Cerebellar cortex (tissue), 1 donor: ENCODE results near the gene AGTR1.
A peak's percentile ranks its signal among the peaks of the same experiment; 100 is the strongest.
"Not testable (repeated sequence)": the region's sequence is repeated elsewhere in the genome, so short reads cannot be mapped to it uniquely, and the experiment has no call there.

Source experiments
- DNase-seq: peaks from one replicate; pipeline ENCODE4 v3.0.0-alpha.2; 2015; ENCODE audit warnings: low spot score

Gene AGTR1

DNA sequence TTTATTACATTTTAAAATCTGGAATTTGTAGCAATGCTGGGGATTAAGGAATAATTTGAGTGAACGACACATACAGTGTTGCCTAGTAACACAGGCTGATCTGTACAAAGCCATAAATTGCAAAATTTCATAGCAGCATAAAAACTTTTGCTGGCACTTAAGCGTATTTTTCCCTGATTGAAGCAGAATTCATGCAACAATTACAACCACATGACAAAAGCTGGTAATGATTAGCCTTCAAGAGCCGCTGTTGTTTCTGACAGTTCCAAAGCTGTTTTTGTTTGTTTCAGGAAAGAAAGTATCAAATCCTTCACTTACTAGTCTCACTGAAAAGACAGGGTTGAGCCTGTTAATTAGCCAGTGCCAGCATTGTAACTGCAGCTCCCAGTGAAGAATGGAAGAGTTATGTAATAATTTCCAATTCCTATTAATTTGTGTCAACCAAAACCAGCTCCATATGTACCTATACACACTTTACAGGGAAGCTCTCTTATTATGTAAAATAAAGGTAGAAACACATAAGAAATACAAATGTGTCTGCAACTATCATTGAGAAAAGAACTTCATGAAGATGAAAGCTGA, 60.7 kb downstream of the AGTR1 start:
- DNase-seq, result no peak

DNA sequence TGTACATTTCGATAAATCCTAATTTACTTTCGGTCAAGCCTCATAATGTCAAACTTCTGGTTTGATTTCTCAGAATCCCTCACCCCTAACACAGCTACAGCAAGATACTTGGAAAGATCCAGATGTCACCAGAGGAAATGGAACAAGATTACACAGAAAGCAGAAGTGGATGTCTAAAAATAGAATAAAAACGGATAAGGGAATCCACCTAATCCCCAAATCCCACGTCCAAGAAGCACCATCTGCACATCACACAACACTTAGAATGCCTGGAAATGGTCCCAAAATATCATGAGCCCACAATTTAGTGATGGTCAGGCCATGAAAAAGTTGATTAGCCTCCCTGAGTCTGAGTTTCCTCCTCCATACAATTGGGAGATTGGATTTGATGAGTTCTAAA, 61.7 kb downstream of the AGTR1 start:
- no peak for DNase-seq

DNA sequence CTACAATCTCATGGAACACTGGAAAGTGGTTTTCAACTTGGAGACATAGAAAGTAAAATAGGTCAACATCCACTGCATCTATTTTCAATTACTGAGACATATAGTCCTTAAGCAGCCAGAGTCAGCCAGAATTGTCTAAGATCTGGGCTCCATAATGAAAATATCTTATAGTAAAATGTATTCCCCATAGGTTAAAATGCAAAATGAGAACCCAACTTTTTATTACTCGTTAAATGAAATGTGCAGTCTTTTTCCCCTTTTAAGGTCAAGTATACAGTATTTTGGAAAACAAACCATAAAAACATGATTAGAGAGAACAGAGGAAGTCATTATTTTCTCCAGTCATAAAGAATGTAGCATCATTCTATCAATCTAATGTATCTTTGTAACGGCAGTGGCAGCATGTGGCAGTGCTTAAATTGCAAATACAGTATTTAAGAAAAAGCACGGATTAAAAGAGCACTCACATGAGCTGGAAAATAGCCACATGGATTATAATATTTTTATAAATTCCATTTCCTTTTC, 65.5 kb downstream of the AGTR1 start:
- no peak for DNase-seq

DNA sequence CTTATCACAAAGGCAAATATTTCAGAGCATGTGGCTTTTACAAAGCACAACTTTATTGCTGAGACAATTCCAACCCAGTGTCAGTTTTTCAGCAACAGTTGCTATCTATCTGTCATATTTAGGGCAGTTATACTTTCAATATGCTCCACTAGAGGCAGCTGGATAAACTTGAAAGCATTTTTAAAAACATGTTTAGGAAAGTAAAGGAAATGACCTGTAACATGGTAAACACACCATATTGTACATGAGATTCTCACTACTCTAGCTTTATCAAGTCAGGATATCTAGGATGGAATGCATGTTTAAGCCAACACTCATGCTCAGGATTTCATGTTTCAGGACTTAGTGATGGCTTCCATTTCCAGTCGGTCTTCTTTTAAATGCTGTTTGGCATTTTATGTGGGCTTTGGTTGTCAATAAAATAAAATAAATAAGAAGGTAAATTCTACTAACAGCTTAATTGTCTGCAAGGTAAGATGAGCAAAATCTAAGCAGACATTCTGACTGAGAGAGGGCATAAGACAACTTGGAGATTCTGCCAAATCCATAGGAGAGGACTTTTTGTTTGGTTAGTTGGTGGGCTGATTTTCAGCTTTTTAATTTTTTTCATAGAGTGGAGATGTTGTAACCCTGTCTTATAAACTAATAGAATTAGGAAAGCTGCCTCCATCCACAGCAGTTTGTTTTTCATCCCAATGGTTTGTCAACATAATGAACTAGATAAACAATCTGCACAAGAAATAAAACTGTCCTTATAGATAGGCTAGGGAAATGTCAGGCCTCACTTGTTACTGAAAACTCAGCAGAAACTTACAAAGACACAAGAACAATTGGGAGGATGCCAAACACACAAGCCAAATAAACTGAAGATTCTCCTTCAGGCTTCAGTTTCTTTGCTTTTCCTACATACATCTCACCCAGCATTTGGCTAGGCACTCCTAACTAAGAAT, 66.6 kb downstream of the AGTR1 start:
- DNase-seq, result no peak

DNA sequence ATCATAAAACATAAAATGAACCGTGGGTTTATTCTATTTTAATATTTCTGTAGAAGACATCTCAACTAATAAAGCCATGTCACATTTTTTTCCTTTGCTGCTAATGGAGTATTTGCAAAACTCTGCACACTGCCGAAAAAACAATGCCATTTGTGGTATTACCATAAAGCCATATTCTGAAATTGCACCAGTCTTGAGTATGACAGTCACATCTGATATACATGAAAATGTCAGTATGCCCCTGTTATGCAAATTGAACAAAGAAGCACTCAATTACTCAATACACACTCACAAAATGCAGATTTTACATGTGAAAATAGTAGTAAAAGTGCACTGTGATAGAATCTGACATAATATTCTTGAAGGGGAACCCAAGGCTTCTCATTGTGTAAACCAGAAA, 74.7 kb downstream of the AGTR1 start:
- no peak for DNase-seq

DNA sequence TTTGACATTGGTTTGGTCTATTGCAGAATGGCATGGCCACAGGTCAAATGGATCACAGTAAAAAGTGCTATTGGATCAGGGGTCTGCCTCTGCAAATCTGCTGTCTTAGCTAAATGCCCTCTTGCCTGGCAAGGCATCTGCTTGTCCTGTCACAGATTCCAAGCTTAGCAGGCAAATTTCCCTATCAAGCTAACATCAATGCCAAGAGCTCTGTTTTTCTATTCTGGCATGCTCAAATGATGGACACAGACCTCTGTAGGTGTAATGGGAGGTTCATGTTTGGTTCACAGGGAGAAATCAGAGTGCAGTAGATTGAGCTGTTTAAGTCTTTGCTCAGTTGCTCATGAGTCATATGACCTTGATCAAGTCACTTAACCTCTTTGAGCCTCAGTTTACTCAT, 75.1 kb downstream of the AGTR1 start:
- peak; percentile 82 for DNase-seq

DNA sequence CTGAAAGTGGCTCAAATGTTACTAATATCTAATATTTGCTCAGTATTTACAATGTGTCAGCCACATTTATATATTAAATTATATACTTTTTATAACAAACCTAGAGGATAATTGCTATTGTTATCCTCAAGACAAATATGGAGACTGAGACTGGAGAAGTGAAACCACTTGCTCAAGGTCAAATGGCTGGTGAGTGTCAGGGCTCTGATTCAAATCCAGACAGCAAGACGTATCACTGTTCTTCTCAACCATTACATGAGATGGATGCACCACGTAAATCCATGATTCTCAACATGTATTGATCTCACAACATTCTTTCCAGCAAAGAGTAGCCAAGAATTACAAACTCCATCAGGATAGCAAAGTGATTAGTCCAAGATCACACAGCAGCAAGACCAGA, 76.1 kb downstream of the AGTR1 start:
- no peak for DNase-seq

DNA sequence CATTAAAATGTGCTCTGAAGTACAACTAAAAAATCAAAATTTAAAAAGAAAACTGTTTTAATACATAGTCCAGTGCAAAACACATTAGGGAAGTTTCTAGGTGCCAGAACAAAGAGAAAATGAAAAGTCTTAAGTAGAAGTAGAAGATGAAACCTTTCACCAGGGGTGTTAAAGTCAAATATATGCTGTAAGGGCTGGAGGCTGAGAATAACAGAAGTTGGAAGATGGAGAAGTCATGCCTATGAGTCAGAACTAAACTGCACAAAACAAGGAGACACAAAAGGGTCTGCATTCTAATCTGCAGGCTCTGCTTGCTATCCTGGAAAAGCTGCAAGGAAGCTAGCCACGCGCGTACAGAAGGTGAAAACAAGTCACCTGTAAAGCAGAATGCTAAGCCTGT, 81.2 kb downstream of the AGTR1 start:
- no peak for DNase-seq

DNA sequence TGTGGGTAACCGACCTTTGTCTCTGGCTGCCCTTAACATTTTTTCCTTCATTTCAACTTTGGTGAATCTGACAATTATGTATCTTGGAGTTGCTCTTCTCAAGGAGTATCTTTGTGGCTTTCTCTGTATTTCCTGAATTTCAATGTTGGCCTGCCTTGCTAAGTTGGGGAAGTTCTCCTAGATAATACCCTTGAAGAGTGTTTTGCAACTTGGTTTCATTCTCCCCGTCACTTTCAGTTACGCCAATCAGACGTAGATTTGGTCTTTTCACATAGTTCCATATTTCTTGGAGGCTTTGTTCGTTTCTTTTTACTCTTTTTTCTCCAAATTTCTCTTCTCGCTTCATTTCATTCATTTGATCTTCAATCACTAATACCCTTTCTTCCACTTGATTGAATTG, 87.3 kb downstream of the AGTR1 start:
- not testable (repeated sequence) for DNase-seq

DNA sequence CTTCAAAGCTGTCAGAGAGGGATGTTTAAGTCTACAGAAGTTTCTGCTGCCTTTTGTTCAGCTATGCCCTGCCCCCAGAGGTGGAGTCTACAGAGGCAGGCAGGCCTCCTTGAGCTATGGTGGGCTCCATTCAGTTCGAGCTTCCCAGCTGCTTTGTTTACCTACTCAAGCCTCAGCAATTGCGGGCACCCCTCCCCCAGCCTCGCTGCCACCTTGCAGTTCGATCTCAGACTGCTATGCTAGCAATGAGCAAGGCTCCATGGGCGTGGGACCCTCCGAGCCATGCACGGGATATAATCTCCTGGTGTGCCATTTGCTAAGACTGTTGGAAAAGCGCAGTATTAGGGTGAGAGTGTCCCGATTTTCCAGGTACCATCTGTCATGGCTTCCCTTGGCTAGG, 88.5 kb downstream of the AGTR1 start:
- DNase-seq, result not testable (repeated sequence)

DNA sequence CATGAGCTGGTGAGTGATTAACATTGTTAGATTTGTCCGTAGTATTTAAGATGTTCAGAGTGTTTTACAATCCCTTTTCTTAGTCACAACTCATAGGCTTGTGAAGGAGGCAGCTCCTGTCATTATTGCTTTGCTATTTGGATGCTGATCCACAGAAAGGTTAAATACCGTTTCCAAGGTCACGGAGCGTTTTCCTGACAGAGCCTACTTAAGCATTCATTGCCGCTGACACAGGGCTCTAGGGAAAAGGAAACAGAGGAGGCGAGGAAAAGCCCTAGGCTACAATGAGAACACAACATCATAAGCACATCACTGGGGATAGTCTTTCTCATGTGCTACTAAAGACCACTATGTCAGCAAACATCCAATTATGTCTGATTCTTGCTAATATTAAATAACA, 91.4 kb downstream of the AGTR1 start:
- no peak for DNase-seq

DNA sequence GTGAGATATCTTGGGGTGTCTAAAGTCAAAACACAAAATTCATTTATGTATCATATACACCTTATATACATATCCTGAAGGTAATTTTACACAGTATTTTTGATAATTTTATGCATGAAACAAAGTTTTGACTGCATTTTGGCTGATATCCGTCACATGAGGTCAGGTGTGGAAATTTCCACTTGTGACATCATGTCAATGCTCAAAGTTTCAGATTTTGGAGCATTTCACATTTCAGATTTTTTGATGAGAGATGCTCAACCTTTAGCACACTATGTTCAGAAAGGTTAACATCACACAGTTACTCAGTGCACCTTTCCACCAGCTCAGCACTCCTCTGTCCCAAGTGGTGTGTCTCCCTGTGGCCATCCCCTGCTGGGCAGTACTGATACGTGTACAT, 92.2 kb downstream of the AGTR1 start:
- DNase-seq, result no peak

DNA sequence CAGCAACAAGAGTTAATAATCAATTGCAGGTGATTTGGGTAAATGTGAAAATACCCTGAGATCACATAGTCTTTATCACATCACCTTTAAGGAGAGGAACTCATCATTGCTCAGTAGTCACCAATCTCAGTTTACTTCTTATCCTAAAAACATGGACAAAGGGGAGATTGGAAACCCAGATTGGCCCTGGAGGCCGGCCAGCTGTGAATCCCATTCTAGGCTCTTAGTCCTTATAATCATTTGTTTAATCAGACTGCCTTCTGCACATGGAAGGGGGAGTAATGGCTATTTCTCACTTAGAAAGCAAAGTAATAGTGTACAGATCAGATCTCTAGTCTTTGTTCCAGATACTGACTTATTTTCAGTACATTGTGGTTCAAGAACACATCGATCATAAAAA, 92.7 kb downstream of the AGTR1 start:
- DNase-seq, result no peak

DNA sequence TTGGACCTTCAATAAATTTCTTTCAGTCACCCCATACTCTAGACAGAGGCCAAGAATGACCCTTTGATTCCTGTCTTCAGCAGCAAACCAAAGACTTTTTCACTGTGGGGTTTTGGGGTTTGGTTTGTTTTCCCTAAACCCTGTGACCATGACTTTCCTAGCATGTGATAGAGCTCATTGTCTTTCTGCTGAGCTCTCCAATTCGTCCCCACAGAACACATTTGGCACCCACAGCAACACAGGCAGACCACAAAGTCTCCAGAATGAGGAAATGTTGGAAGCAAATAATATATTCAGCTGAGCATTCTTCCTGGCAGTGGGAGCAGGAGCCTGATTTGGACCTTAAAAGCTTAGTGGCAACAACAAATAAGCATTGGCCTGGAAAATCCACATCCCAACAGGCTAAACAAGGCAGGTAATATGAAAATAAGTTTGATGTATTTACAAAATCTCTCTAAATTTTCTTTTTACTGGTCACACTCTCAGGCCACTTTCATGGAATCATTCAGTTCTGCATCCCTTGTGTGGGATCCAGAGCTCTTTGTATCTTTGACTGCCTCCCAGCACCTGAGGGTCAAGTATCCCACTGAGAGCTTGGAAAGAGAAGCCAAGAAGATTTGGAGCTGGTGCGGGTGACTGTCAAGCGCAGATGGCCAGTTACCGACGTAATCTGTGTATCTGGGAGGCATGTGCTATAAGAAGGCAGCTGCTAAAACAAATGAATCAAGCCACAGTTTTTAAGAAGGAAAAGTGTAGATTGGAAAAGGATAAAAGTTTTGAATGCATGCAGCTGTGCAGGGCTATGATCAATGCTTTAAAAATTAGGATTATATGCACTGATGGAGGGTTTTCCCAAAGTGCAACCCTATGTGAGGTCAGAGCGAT, 93.4 kb downstream of the AGTR1 start:
- DNase-seq, result peak; percentile 96

DNA sequence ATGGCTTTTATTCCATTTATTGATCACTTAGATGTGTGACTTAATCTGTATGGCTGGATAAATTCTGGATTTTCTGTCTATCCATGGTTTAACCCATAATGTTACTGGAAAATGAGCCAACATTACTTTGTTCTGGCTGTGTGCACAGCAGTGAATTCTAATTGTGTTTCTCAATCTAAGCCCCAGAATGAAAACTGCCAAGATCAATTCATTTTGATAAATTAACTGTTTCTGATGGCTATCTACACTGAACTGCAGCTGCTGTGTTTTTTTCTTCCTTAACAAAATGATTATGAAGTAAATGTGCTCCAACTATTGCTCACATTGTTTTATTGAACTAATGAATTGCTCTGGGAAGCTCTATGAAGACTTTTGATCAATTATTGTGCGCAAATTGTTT, 94.2 kb downstream of the AGTR1 start:
- DNase-seq, result no peak

DNA sequence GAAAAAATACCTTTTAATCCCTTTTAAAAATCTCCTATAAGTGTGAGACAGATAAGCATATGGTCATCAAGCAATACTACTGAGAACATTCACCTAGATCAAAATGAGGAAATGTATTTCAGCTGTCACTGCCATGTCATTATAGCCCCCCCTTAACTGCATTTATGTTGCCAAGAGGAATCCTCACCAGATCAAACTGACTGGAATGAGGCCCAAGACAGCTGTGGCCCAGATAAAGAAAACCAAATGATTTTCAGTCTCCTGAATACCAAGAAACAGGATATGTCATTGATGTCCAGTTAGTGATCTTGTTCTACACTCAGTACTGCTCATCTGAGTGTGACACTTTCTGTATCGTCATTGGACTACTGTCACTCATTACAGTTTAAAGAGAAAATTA, 94.8 kb downstream of the AGTR1 start:
- DNase-seq, result no peak
